NCI-H1417 treated with DMSO at 0.1 percent for 48 hours (cell line): Measurements from ENCODE around the gene UNC5B.

ENCODE experiments used
- DNase-seq: peaks from one replicate; lab custom pipeline; 2025; lab: John Stamatoyannopoulos, UW

Gene UNC5B

DNA sequence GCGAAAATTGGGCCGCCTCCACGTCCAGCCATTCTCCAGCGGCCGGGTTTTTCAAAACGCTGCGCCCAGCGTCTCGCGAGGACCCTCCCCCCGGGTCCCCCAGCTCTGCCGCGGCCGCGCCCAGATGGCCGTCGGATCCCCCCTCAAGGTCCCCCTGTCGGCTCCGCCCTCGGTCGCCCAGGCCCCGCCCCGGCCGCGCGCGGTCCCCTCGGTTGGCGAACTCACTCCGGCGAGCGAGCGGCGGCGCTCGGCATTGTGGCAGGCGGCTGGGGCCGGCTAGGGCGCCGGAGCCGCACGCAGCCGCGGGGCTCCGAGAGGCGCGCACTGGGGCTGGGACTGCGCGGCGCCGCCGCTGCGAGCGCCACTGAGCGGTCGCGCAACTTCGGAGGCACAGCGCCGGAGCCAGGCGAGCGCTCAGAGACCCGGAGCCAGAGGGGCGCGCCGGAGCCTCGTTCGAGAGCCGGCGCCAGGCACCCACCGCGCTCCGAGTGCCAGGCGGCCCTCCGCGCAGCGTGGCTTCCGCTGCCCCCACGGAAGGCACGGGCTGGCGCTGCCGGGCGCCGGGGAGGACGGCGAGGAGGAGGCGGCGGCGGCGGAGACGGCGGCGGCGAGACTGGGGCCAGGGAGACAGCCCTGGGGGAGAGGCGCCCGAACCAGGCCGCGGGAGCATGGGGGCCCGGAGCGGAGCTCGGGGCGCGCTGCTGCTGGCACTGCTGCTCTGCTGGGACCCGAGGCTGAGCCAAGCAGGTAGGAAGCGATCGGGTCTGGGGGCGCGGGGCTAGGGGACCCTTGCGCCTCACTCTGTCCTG lies at the start of gene UNC5B:
UNC5B (plus strand) TSS at position 253 of the 809 bp plus-strand sequence; CDS start at position 669, 416 bp downstream.
- DNase-seq: peak; percentile 52

GRCh38 chr10:71173466-71173865 lies 38.9 kb upstream of the UNC5B start:
- DNase-seq: no peak

GRCh38 chr10:71176661-71177060 lies 35.7 kb upstream of the UNC5B start:
- DNase-seq: no peak

DNA sequence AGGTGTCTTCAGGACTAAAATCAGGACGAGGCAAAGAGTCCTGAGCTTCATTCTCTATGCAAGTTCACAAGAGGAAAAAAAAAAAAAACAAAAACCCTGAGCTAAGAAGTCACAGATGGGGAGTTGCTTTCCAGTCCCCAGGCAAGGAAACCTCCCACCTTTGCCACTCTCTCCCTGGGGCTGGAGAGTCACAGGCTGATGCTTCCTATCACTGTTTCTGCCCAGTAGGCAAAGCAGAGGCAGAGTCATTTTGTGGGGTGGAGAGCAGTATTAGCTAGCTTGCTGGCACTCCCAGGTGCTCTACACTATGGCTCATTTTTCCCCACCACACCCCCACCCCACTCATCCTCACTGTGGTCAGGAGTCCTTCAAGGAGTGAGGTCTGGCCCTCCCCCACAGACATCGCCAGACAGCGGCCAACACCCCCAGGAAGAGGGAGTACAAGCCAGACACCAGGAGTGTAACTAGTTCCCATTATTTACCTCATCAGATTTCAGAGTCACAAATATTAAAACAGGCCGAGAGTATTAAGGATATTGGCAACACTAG lies 34.6 kb upstream of the UNC5B start:
- no peak for DNase-seq

GRCh38 chr10:71178880-71179279 lies 33.5 kb upstream of the UNC5B start:
- no peak for DNase-seq

DNA sequence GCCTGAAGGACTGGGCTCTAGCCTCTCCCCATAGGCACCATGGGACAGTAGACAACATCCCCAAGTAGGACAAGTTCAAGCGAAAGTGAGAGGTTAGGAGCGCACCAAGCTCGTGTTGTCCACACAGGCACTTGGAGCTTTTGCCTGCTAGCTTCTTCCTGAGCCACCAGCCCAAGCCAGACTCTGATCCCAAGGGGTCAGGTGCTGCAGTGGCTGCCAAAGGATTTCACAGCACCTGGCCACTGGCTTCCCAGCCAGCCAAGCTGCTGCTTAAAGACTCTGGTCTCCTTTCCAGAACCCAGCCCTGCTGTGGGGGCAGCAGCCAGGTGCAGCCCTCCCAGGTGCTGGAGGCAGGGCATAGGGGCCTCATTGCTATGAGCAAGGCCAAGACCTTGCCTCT lies 33.0 kb upstream of the UNC5B start:
- DNase-seq: no peak

GRCh38 chr10:71184421-71184820 lies 27.9 kb upstream of the UNC5B start:
- no peak for DNase-seq

DNA sequence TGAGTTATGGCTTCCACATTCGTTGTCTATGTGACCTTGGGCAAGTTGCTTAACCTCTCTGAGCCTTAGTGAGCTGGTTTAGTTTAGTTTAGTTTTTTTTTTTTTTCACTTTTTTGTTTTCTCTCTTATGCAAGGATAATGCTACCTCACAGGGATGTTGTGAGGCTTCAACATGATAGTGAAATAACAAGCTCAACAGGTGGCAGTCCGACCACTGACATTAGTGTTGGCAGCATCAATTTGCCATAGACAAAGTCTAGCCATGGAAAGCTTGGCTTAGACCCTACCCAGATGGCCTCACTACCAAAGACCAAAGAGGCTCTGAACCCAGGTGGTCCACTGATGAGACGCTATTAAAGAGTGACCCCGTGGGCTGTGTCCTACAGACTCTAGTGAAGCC lies 27.2 kb upstream of the UNC5B start:
- no peak for DNase-seq

DNA sequence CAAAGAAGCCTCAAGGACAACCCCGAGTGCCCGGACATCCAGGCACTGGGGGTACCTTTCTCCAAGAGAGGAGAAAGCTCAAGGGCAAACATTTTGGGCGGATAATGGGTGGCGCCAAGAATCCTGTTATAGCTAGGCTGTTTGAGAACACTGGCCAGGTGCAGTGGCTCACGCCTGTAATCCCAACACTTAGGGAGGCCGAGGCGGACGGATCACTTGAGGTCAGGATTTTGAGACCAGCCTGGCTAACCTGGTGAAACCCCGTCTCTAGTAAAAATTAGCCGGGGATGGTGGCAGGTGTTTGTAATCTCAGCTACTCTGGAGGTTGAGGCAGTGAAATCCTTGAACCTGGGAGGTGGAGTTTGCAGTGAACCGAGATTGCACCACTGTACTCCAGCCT lies 25.2 kb upstream of the UNC5B start:
- DNase-seq: no peak

GRCh38 chr10:71187600-71187999 lies 24.8 kb upstream of the UNC5B start:
- DNase-seq: no peak

DNA sequence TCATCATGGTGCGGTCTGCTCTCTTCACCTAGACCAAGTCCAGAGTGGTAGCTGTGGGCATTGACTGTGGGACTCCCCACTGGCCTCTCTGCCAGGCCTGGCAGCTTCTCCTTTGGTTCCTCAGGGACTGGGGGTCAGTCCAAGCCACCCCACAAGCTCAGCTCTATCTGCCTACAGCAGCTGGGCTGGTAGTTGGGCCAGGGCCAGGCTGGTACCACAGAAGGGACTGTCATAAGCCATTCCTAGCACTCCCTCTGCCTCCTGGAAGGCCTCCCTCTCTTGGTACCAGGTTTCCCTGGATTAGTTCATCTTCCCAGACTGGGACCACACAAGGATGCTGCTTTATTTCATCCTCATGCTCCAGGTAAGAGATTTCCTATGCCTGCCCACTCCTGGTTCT lies 24.2 kb upstream of the UNC5B start:
- DNase-seq: no peak

- DNase-seq: no peak
These were observed 21.4 kb upstream of the UNC5B start for GRCh38 chr10:71191019-71191418.

DNA sequence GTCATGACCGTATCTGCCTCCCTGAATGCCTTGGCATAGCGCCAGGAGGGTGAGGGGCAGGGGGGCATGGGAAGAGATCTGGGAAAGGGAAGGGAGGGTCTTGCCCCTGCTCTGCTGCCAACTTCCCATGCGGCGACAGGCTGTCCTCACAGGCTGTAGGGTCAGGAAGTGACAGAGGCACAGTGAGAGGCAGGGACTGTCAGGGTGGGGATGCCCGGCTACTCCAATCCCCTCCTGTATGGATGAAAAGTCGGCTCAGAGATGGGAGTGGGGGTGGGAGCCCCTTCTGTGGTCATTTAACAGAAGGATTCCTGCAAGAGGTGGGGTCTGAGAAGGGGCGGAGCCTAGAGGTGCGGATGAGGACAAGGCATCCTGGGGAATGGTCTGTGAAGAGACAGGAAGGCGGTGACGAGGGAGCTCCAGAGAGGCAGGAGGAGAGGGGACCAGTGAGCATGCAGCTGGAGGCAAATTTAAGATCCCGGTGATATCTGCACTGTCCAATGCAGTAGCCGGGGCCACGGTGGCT lies 20.8 kb upstream of the UNC5B start:
- no peak for DNase-seq

DNA sequence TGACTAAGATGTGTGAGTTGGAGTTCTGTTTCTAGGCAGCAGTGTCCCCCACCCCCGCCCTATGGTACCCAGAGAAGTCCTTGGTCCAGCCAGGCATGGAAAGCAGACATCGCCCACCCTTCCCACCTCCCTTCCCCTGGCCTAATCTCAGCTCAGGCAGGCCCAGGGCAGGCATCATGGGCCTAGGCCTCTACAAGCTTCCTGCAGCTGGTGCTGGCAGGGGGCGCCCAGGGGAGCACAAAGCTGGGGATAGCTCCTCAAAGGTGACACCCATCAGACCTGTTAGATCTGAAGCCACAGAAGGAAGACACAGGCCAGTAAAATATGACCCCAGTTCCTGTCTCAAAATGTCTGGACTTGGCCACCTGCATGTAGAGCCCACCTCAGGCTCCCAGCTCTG lies 18.9 kb upstream of the UNC5B start:
- DNase-seq: no peak

- no peak for DNase-seq
These were observed 14.4 kb upstream of the UNC5B start for GRCh38 chr10:71197955-71198354.

GRCh38 chr10:71201849-71202248 lies 10.5 kb upstream of the UNC5B start:
- DNase-seq: no peak

DNA sequence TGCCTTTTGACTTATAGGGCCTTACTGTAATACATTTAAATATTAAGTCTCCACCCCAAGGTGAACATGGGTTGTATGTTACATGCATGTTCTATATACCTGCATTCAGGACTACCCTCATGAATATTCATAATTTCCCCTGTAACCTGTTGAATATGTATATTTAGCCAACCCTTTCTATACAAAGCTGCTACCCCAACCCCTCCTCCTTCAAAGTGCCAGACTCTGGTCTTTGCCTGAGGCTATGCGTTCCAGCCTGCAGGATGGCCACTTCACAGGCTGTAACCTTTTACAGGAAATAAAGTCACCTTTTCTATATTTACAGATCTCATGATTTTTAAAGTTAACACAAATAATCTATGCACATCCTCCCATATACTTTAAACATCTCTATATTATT lies 10.1 kb upstream of the UNC5B start:
- no peak for DNase-seq

DNA sequence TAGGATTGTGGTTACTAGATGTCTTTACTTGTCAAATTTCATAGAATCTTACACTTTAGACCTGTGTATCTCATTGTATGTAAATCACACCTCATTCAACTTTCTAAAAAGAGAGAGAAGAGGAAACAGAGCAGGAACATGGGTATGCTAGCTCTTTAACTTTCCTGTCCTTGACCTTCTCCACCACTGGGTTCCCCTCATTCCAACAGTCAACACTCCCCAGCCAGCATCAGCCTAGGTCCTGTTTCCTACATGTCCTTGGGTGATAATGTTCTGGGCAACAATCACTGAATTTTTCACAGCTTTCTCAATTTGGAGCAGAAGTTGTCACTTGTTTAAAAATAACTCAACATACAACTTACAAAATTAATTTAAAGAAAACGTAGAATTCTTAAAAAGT lies 9.2 kb upstream of the UNC5B start:
- no peak for DNase-seq

- no peak for DNase-seq
These were observed 8.7 kb upstream of the UNC5B start for GRCh38 chr10:71203716-71204115.

GRCh38 chr10:71204746-71205145 lies 7.6 kb upstream of the UNC5B start:
- DNase-seq: no peak

GRCh38 chr10:71205468-71205867 lies 6.9 kb upstream of the UNC5B start:
- no peak for DNase-seq

DNA sequence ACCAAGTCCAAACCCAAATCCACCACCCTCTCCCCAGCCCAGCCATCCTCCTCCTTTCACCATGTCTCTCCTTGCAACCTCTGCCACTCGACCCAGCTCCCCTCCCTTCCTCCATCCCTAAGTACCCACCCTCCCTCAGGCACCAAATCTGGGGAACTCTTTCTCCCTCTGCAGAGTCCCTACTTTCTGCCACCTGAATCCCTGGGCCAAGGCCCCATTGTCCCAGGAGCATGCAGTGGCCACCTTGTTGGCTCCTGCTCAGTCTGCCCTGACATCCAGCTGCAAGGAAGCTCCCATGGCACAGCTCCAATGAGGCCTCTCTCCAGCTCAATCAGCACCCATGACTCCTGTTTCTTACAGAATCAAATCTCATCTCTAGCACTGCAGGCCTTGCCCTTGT lies 5.5 kb upstream of the UNC5B start:
- no peak for DNase-seq

DNA sequence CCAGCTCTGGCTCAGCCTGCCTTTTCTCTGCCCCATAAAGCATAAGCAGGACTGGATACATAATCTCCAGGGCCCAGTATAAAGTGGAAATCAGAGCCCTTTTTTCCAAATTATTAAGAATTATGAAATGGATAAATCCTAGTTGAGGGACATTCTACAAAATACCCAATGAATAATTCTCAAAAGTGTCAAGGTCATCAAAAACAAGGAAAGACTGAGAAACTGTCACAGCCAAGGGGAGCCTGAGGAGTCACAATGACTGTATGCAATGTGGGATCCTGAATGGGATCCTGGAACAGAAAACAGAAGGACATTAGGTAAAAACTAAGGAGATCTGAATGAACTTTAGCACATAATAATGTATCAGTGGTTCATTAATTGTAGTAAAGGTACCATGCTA lies 4.8 kb upstream of the UNC5B start:
- DNase-seq: no peak

DNA sequence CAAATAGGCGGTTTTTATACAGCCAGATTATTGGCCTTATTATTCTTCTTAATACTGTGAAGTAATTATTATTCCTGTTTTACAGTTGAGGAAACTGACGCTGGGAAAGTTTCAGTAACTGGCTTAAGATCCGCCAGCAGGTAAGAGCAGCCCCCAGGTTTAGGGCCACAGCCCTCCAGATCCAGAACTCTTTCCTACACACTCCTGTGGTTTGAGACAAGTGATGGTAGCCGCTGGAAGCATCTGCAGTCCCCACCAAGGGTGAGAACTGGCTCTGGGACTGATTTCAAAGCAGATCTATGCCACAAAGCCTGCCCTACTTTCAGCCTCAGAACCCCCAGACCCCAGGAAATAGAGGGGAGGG lies 3.0 kb upstream of the UNC5B start:
- DNase-seq: no peak
